Measurements from ENCODE around the gene RAD51B.

- TF ChIP-seq POLR2A (IDR thresholded peaks at IDR 0.05) = no peak
- TF ChIP-seq, protein P1, sequence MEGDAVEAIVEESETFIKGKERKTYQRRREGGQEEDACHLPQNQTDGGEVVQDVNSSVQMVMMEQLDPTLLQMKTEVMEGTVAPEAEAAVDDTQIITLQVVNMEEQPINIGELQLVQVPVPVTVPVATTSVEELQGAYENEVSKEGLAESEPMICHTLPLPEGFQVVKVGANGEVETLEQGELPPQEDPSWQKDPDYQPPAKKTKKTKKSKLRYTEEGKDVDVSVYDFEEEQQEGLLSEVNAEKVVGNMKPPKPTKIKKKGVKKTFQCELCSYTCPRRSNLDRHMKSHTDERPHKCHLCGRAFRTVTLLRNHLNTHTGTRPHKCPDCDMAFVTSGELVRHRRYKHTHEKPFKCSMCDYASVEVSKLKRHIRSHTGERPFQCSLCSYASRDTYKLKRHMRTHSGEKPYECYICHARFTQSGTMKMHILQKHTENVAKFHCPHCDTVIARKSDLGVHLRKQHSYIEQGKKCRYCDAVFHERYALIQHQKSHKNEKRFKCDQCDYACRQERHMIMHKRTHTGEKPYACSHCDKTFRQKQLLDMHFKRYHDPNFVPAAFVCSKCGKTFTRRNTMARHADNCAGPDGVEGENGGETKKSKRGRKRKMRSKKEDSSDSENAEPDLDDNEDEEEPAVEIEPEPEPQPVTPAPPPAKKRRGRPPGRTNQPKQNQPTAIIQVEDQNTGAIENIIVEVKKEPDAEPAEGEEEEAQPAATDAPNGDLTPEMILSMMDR (IDR thresholded peaks at IDR 0.05) = no peak
These were observed 500.9 kb downstream of the RAD51B start for GRCh38 chr14:68320495-68320894.
